Progenitor cell of endocrine pancreas (in vitro differentiated cells): Measurements from ENCODE around the gene GNAI3. TPM values are rescaled to one million over a fixed set of nuclear protein-coding genes. Genes with fewer than 3 reads are reported as not detected.

Experiments
- DNase-seq: peaks from one replicate; pipeline ENCODE4 v3.0.0; 2021; ENCODE audit warnings: low spot score; ENCODE audit not compliant: unreplicated experiment
- H3K27ac Mint-ChIP-seq: 2 replicates; pipeline ENCODE4 v1.8.0; 2021; ENCODE audit warnings: mild to moderate bottlenecking, moderate library complexity, mixed read lengths
- H3K27me3 Mint-ChIP-seq: 2 replicates; pipeline ENCODE4 v1.8.0; 2021; ENCODE audit warnings: mixed read lengths
- H3K36me3 Mint-ChIP-seq: 2 replicates; pipeline ENCODE4 v1.8.0; 2022; ENCODE audit warnings: mixed read lengths; ENCODE audit not compliant: insufficient read depth
- H3K4me1 Mint-ChIP-seq: 2 replicates; pipeline ENCODE4 v1.8.0; 2021; ENCODE audit warnings: low read depth, mixed read lengths
- H3K4me3 Mint-ChIP-seq: 2 replicates; pipeline ENCODE4 v1.8.0; 2021; ENCODE audit warnings: low read depth, mild to moderate bottlenecking, moderate library complexity, mixed read lengths
- H3K9me3 Mint-ChIP-seq: 2 replicates; pipeline ENCODE4 v1.8.0; 2021; ENCODE audit warnings: low read depth, mixed read lengths
- total RNA-seq: library from RNA; stranded (reverse); gene quantifications from 2 replicates; pipeline ENCODE4 v1.2.1, GENCODE V29; 2021
- TF ChIP-seq, protein P1 (sequence below): fragments of 200-600 bp; sonication (generic); IDR thresholded peaks from one replicate; pipeline ENCODE4 v1.5.0; 2021; ENCODE audit warnings: antibody characterized with exemption, mild to moderate bottlenecking; ENCODE audit not compliant: unreplicated experiment

The GNAI3 gene
- total RNA-seq, 1 donor from 2014 or later = 10.0 TPM

DNA sequence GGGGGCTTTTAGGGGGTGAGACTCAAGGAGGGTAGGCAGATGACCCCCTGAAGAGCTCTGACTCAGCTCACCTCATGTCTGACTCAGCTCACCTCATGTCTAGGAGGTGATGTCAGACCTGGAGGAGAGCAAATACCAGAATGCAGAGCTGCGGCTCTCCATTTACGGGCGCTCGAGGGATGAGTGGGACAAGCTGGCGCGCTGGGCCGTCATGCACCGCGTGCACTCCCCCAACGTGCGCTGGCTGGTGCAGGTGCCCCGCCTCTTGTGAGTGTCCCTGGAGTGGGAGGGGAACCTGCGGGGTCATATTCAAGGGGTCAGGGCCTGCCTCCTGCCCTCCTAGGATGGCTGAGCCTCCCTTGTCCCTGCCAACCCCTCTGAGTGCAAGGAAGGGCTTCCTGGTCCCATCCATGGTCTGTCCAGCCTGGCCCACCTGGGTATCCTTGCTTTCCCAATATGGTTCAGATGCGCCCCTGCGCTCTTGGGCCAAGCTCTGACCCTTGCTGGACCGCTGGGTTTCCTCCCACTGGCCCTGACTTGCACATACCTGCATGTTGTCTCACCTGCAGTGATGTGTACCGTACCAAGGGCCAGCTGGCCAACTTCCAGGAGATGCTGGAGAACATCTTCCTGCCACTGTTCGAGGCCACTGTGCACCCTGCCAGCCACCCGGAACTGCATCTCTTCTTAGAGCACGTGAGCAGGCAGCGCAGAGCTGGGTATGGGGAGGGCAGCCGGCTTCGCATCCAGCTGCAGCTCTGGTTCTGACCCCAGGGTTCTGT is 80.3 kb downstream of the GNAI3 start:
- DNase-seq = no peak
- no peaks in the 10 kb centered on the region for H3K4me1 Mint-ChIP-seq
- peaks cover 8% of the 10 kb centered on the region for H3K36me3 Mint-ChIP-seq
- no peak overlapping the region for H3K4me3 Mint-ChIP-seq
- H3K27me3 Mint-ChIP-seq = no peaks in the 10 kb centered on the region
- no peak overlapping the region for H3K27ac Mint-ChIP-seq
- TF ChIP-seq, protein P1, sequence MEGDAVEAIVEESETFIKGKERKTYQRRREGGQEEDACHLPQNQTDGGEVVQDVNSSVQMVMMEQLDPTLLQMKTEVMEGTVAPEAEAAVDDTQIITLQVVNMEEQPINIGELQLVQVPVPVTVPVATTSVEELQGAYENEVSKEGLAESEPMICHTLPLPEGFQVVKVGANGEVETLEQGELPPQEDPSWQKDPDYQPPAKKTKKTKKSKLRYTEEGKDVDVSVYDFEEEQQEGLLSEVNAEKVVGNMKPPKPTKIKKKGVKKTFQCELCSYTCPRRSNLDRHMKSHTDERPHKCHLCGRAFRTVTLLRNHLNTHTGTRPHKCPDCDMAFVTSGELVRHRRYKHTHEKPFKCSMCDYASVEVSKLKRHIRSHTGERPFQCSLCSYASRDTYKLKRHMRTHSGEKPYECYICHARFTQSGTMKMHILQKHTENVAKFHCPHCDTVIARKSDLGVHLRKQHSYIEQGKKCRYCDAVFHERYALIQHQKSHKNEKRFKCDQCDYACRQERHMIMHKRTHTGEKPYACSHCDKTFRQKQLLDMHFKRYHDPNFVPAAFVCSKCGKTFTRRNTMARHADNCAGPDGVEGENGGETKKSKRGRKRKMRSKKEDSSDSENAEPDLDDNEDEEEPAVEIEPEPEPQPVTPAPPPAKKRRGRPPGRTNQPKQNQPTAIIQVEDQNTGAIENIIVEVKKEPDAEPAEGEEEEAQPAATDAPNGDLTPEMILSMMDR = no peak
- H3K9me3 Mint-ChIP-seq = no peaks in the 10 kb centered on the region

DNA sequence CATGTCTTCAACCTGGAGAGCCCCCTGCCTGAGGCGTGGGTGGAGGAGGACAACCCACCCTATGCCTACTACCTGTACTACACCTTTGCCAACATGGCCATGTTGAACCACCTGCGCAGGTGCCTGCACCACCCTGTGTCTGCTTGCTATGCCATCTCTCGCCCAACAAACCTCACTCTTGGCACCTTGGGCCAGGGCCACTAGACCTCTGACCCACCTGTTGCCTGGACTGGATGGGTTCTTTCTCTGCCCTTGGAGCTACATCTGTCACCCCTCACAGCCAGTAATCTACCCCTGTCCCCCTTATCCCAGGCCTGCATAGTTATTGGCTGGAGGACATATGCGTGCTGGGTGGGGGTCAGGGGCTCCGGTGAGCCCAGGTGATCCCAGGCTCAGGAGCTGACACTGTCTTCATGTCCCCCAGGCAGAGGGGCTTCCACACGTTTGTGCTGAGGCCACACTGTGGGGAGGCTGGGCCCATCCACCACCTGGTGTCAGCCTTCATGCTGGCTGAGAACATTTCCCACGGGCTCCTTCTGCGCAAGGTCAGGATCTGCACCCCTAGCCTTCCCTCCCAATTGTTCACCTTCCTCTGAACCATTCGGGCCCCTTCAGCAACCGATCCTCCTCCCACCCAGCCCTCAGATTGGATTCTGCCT is 81.1 kb downstream of the GNAI3 start:
- Mint-ChIP-seq H3K9me3 (no peaks in the 10 kb centered on the region), H3K27me3 (no peaks in the 10 kb centered on the region), H3K4me1 (no peaks in the 10 kb centered on the region), H3K36me3 (peaks cover 8% of the 10 kb centered on the region), H3K4me3 (no peak overlapping the region), H3K27ac (no peak overlapping the region)
- DNase-seq = no peak
- TF ChIP-seq, protein P1 = no peak

DNA sequence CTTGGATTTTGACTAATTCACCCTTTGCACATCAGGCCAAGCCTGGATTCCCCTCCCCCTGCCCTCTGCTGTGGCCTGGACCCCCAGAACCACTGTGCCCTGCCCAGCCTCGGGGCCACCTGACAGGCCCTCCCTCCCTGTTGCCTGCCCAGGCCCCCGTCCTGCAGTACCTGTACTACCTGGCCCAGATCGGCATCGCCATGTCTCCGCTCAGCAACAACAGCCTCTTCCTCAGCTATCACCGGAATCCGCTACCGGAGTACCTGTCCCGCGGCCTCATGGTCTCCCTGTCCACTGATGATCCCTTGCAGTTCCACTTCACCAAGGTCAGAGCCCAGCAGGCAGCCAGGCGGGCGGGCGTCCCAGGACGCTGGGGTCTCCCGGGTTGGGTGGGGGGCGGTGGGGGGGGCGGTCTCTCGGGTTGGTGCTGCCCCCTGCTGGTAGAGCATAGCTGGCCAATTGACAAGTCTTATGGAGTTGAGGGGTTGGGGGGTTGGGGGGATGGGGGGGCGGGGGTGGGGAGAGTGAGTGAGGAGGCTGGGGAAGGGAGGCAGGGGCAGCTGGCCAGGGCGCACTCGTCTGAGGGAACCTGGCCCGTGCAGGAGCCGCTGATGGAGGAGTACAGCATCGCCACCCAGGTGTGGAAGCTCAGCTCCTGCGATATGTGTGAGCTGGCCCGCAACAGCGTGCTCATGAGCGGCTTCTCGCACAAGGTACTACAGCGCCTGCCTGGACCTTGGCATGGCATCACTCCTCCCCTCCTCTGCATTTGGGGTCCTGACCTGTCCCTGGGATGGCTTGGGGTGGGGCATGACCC is 81.9 kb downstream of the GNAI3 start:
- DNase-seq = no peak
- H3K27me3 Mint-ChIP-seq = no peaks in the 10 kb centered on the region
- peak overlapping the region; percentile 62 for H3K27ac Mint-ChIP-seq
- H3K4me3 Mint-ChIP-seq = no peak overlapping the region
- peaks cover 8% of the 10 kb centered on the region for H3K36me3 Mint-ChIP-seq
- no peaks in the 10 kb centered on the region for H3K4me1 Mint-ChIP-seq
- H3K9me3 Mint-ChIP-seq = no peaks in the 10 kb centered on the region
- TF ChIP-seq, protein P1 = peak; percentile 40

DNA sequence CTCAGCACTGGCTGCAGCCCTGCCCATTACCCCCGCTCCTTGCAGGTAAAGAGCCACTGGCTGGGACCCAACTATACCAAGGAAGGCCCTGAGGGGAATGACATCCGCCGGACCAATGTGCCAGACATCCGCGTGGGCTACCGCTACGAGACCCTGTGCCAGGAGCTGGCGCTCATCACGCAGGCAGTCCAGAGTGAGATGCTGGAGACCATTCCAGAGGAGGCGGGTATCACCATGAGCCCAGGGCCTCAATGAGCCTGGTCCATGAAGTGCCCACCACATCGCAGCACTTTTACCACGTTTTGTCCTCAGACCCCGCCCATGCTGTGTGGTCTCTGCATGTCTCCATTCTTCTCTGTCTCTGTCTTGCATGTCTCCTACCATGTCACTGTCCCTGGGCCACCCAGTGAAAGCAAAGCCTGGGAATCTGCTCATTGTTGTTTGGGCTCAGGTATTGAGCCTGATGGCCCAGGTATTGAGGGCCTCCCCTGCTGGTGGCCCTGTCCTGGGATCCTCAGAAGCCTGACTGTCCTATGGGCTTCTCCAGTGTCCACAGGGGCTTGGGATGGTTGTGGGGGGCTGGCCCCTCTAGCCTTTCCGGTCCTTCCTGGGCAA is 82.6 kb downstream of the GNAI3 start:
- Mint-ChIP-seq H3K27ac (no peak overlapping the region), H3K27me3 (no peaks in the 10 kb centered on the region), H3K9me3 (no peaks in the 10 kb centered on the region), H3K36me3 (peaks cover 8% of the 10 kb centered on the region), H3K4me1 (peaks cover 2% of the 10 kb centered on the region), H3K4me3 (no peak overlapping the region)
- TF ChIP-seq, protein P1 = no peak
- DNase-seq = no peak
